Measurements from ENCODE around the gene BAHCC1. TPM values are rescaled to one million over a fixed set of nuclear protein-coding genes. Genes with fewer than 3 reads are reported as not detected.

BAHCC1 gene
- total and polyA plus RNA-seq, 9 of the 15 experiments (the other 6 are each of a cell fraction or from before 2014, with no cell fraction given) = 0.14 to 26.9 (median 5.0) TPM

- TF ChIP-seq PCBP2 (IDR thresholded peaks at IDR 0.05; ENCODE audit: low read depth, low read length, poor library complexity, severe bottlenecking) (no peak), CHD4 (IDR thresholded peaks at IDR 0.05; ENCODE audit: insufficient read depth, insufficient replicate concordance, low read depth, low read length, poor library complexity, severe bottlenecking) (no peak), ZNF79 (CRISPR knock-in tag; IDR thresholded peaks at IDR 0.05; ENCODE audit: low read depth) (no peak), UBTF (IDR thresholded peaks at IDR 0.05; ENCODE audit: borderline replicate concordance in 1 of 2, low read depth in 2 of 2, low read length in 2 of 2) (peak; percentile 45 to 86; a peak in 3 of 4 replicates), ZBTB17 (CRISPR knock-in tag; IDR thresholded peaks at IDR 0.05) (0 out of 2 replicates have a peak, but pooled peaks have one; percentile 25), SMARCA4 (IDR thresholded peaks at IDR 0.05) (no peak), TCFL5 (CRISPR knock-in tag; conservative IDR thresholded peaks at IDR 0.05) (no peak), E2F5 (CRISPR knock-in tag; IDR thresholded peaks at IDR 0.05) (no peak), STAG1 (CRISPR knock-in tag; IDR thresholded peaks at IDR 0.05; ENCODE audit: borderline replicate concordance) (no peak), DDX20 (tag; IDR thresholded peaks at IDR 0.05; ENCODE audit: low read depth) (no peak), DMBX1 (CRISPR knock-in tag; IDR thresholded peaks at IDR 0.05; ENCODE audit: borderline replicate concordance) (no peak), PRDM10 (IDR thresholded peaks at IDR 0.05; ENCODE audit: partially characterized antibody) (no peak), POLR2B (IDR thresholded peaks at IDR 0.05; ENCODE audit: low read depth, partially characterized antibody) (peak; percentile 56), JUN (IDR thresholded peaks at IDR 0.05; ENCODE audit: borderline replicate concordance, low read depth, low read length) (no peak), JUN (CRISPR knock-in tag; IDR thresholded peaks at IDR 0.05; ENCODE audit: borderline replicate concordance) (no peak; the same call in 1 of the 2 replicates), MAFF (IDR thresholded peaks at IDR 0.05; ENCODE audit: low read length) (no peak)
Observed at GRCh38 chr17:81387100-81388090, 7.9 kb upstream of the BAHCC1 start (continued).
